PC-9 (cell line): Measurements from ENCODE around the gene FGF10. TPM values are rescaled to one million over a fixed set of nuclear protein-coding genes. Genes with fewer than 3 reads are reported as not detected.

ENCODE experiments used
- BruUV-seq: library from RNA; stranded (reverse); fragments of 400-500 nt; replicated peaks from 2 replicates; lab custom pipeline; 2021; lab: Mats Ljungman, UMichigan
- CTCF ChIA-PET: fragments of 300-600 bp; sonication (Branson Sonifier 250); formaldehyde crosslinking; loops from one replicate; lab custom pipeline; 2022; ENCODE audit warnings: antibody characterized with exemption; lab: Charles Lee
- POLR2A ChIA-PET: fragments of 300-600 bp; sonication (Branson Sonifier 250); formaldehyde crosslinking; loops from one replicate; lab custom pipeline; 2022; ENCODE audit warnings: antibody characterized with exemption; ENCODE audit not compliant: unreplicated experiment; lab: Charles Lee
- DNase-seq, 2 experiments: peaks; one replicate each; pipeline versions ENCODE4 v3.0.0 to v3.0.0-alpha.2; 2015 to 2022; ENCODE audit warnings: mixed read lengths in 1 of 2
- H2AFZ ChIP-seq: fragments of 200-600 bp; sonication (generic); 2 replicates; pipeline ENCODE4 v1.8.1; 2017; ENCODE audit warnings: antibody characterized with exemption
- H3F3A ChIP-seq: fragments of 200-600 bp; sonication (generic); 2 replicates; pipeline ENCODE4 v1.8.1; 2017; ENCODE audit warnings: antibody characterized with exemption, mild to moderate bottlenecking, low read depth; ENCODE audit not compliant: insufficient read depth
- H3K27ac ChIP-seq: fragments of 200-600 bp; sonication (generic); 2 replicates; pipeline ENCODE4 v1.6.1; 2016; ENCODE audit warnings: mixed run types
- H3K27me3 ChIP-seq: fragments of 200-600 bp; sonication (generic); 2 replicates; pipeline ENCODE4 v1.6.1; 2016; ENCODE audit warnings: low read depth, mixed run types; ENCODE audit not compliant: insufficient read depth
- H3K36me3 ChIP-seq: fragments of 200-600 bp; sonication (generic); 2 replicates; pipeline ENCODE4 v1.6.1; 2016; ENCODE audit warnings: low read depth, mixed run types
- H3K4me1 ChIP-seq: fragments of 200-600 bp; sonication (generic); replicated peaks from 2 replicates; pipeline ENCODE4 v1.6.1; 2016; ENCODE audit warnings: mixed run types; ENCODE audit not compliant: insufficient read depth
- H3K4me2 ChIP-seq: fragments of 200-600 bp; sonication (generic); 2 replicates; pipeline ENCODE4 v1.6.1; 2017; ENCODE audit warnings: mixed run types
- H3K4me3 ChIP-seq: fragments of 200-600 bp; sonication (generic); 2 replicates; pipeline ENCODE4 v1.6.1; 2016; ENCODE audit warnings: mixed run types
- H3K79me2 ChIP-seq: fragments of 200-600 bp; sonication (generic); 2 replicates; pipeline ENCODE4 v1.6.1; 2017; ENCODE audit warnings: low read depth, mixed run types
- H3K9me2 ChIP-seq: fragments of 200-600 bp; sonication (generic); 2 replicates; pipeline ENCODE4 v1.8.1; 2017; ENCODE audit warnings: mild to moderate bottlenecking; ENCODE audit not compliant: insufficient read depth
- H3K9me3 ChIP-seq: fragments of 200-600 bp; sonication (generic); 2 replicates; pipeline ENCODE4 v1.8.1; 2016; ENCODE audit warnings: low read depth; ENCODE audit not compliant: insufficient read depth
- H4K20me1 ChIP-seq: fragments of 200-600 bp; sonication (generic); 2 replicates; pipeline ENCODE4 v1.8.1; 2017; ENCODE audit not compliant: insufficient read depth
- EZH2 ChIP-seq: fragments of 200-600 bp; sonication (generic); IDR thresholded peaks from 2 replicates; pipeline ENCODE4 v1.8.0; 2017; ENCODE audit warnings: antibody characterized with exemption, low read depth
- intact Hi-C: fragments of 100-400 bp; cut with micrococcal nuclease; formaldehyde crosslinking; loops from one replicate; pipeline ENCODE4 v1.10.0; 2022; ENCODE audit not compliant: unreplicated experiment
- total RNA-seq: library from RNA; stranded (reverse); gene quantifications from 2 replicates; pipeline ENCODE4 v1.2.3, GENCODE V29; 2021
- TF ChIP-seq, protein P1 (sequence below): fragments of 200-600 bp; sonication (generic); conservative IDR thresholded peaks from 2 replicates; pipeline ENCODE4 v1.6.1; 2017; ENCODE audit warnings: mixed run types, antibody characterized with exemption, mild to moderate bottlenecking, moderate library complexity

Gene FGF10
- total RNA-seq, 1 experiment from 2014 or later = not detected

DNA sequence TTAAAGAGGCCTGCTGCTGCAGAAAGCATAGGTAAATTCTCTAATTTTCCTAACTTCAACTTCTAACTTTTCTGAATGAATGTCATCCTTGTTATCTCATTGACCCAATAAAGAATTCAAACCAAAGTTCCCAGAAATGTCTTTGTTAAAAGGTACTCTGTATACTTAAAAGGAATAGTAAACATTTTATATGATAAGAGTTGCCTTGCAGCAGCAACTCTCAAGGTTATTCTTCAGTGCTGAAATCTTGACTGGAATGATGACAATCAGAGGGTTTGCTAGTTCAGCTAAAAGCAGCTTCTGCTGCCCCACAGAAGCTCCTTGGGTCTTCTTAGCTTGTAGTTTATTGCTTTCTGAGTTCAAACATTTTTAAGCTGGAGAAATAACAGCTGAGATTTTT, 28.3 kb downstream of the FGF10 start:
- no TSS peak for BruUV-seq
- no peaks in the 10 kb centered on the region for H3F3A ChIP-seq
- POLR2A ChIA-PET = no interaction called here

DNA sequence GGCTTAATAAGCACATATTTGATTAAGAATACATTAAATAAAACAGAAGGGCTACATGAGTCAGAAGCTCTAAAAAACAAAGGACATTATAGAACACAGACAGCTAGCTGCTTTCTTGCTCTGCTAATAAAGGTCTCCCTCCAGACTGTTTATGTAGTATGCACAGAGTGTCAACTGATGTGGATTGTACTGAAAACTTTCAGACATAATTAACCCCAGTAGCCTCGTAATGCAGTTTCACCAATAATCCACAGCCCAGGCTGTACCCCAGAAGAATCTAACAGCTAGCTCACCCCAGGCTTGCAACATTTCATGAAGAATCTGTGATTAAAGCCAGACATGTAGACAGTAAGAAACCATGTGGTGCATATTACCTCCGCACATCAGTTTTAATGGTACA, 30.8 kb downstream of the FGF10 start:
- no peak overlapping the region for H3K4me2 ChIP-seq
- intact Hi-C loops = no loop called here
- no peak overlapping the region for H3K4me3 ChIP-seq
- H3F3A ChIP-seq = no peaks in the 10 kb centered on the region
- ChIA-PET CTCF (no interaction called here), POLR2A (interaction anchor here (0.6 kb wide), 1 partner anchor 1849 kb away, joined by 18 read pairs; no protein-coding TSS in a partner anchor)
- no peaks in the 10 kb centered on the region for H3K9me2 ChIP-seq
- no peaks in the 10 kb centered on the region for H3K27me3 ChIP-seq
- H4K20me1 ChIP-seq = 0 out of 2 replicates have a peak, but pooled peaks cover 3% of the 10 kb centered on the region
- DNase-seq = no peak
- BruUV-seq = no TSS peak
- TF ChIP-seq EZH2 = no peak
- TF ChIP-seq, protein P1, sequence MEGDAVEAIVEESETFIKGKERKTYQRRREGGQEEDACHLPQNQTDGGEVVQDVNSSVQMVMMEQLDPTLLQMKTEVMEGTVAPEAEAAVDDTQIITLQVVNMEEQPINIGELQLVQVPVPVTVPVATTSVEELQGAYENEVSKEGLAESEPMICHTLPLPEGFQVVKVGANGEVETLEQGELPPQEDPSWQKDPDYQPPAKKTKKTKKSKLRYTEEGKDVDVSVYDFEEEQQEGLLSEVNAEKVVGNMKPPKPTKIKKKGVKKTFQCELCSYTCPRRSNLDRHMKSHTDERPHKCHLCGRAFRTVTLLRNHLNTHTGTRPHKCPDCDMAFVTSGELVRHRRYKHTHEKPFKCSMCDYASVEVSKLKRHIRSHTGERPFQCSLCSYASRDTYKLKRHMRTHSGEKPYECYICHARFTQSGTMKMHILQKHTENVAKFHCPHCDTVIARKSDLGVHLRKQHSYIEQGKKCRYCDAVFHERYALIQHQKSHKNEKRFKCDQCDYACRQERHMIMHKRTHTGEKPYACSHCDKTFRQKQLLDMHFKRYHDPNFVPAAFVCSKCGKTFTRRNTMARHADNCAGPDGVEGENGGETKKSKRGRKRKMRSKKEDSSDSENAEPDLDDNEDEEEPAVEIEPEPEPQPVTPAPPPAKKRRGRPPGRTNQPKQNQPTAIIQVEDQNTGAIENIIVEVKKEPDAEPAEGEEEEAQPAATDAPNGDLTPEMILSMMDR = no peak
- no peaks in the 10 kb centered on the region for H3K9me3 ChIP-seq
- H3K4me1 ChIP-seq = no peaks in the 10 kb centered on the region
- H2AFZ ChIP-seq = no peak overlapping the region
- no peaks in the 10 kb centered on the region for H3K79me2 ChIP-seq
- H3K36me3 ChIP-seq = no peaks in the 10 kb centered on the region
- no peak overlapping the region for H3K27ac ChIP-seq

More for the DNA sequence above, 28.3 kb downstream of the FGF10 start:
- Histone ChIP-seq H3K27ac (no peak overlapping the region), H3K4me2 (no peak overlapping the region), H3K36me3 (no peaks in the 10 kb centered on the region), H3K4me3 (no peak overlapping the region), H3K9me3 (no peaks in the 10 kb centered on the region), H4K20me1 (0 out of 2 replicates have a peak, but pooled peaks cover 3% of the 10 kb centered on the region), H3K79me2 (no peaks in the 10 kb centered on the region), H3K27me3 (no peaks in the 10 kb centered on the region), H3K9me2 (no peaks in the 10 kb centered on the region), H2AFZ (no peak overlapping the region), H3K4me1 (no peaks in the 10 kb centered on the region)
- TF ChIP-seq EZH2 = no peak
- TF ChIP-seq, protein P1 = no peak
- DNase-seq = no peak
- intact Hi-C loops = no loop called here
- CTCF ChIA-PET = interaction anchor here (0.5 kb wide), 1 partner anchor 730 kb away, joined by 3 read pairs; no protein-coding TSS in a partner anchor

DNA sequence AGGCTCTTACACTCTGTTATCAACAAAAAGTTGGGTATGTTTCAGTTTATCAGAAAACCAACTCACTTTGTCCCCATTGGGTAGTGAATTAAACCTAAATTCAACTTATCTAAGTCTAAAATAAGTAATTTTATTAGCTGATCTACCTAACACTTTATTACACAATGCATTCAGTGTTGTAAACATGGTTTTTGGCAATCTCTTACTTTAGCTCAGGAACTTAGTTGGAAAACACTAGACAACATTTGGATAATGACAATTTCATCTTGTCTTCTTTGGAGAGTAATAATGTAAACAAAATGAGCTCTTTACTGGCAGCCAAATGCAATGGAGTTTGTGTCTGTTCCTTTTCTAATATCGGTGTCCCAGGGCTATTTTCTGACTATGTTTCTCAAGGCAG, 33.0 kb downstream of the FGF10 start:
- Histone ChIP-seq H3K27me3 (no peaks in the 10 kb centered on the region), H3K4me1 (no peaks in the 10 kb centered on the region), H2AFZ (no peak overlapping the region), H3K79me2 (no peaks in the 10 kb centered on the region), H3K9me3 (no peaks in the 10 kb centered on the region), H3K27ac (no peak overlapping the region), H3K9me2 (no peaks in the 10 kb centered on the region), H3K4me2 (no peak overlapping the region), H3K36me3 (no peaks in the 10 kb centered on the region), H3K4me3 (no peak overlapping the region), H4K20me1 (0 out of 2 replicates have a peak, but pooled peaks cover 3% of the 10 kb centered on the region), H3F3A (no peaks in the 10 kb centered on the region)
- no peak for DNase-seq
- POLR2A ChIA-PET = no interaction called here
- intact Hi-C loops = no loop called here
- CTCF ChIA-PET = no interaction called here
- TF ChIP-seq EZH2 = no peak
- TF ChIP-seq, protein P1 = no peak
- BruUV-seq = no TSS peak
